Keratinocyte (primary cell): ENCODE measurements around the gene KMT2A. TPM values are rescaled to one million over a fixed set of nuclear protein-coding genes. Genes with fewer than 3 reads are reported as not detected.

Experiments
- DNase-seq: peaks from one replicate; pipeline ENCODE4 v3.0.0-alpha.2; 2011; ENCODE audit warnings: low read depth, missing footprints, low spot score
- FAIRE-seq: peaks from 2 replicates; lab custom pipeline; 2011; peaks lifted over from hg19 to GRCh38; lab: Jason Lieb, UNC
- H2AFZ ChIP-seq: 2 replicates; pipeline ENCODE4 v1.6.0; 2012; ENCODE audit warnings: low read length, control low read depth, inconsistent platforms; ENCODE audit not compliant: control insufficient read depth
- H3K27ac ChIP-seq: 2 replicates; pipeline ENCODE4 v1.5.1; 2011; ENCODE audit warnings: low read length; ENCODE audit not compliant: control insufficient read depth, insufficient read depth
- H3K27me3 ChIP-seq: 3 replicates; pipeline ENCODE4 v1.6.0; 2011; ENCODE audit warnings: low read length; ENCODE audit not compliant: control insufficient read depth, insufficient read depth; ENCODE audit errors: extremely low read depth
- H3K36me3 ChIP-seq, 2 experiments: 2 replicates in 1 of 2; 3 replicates in 1 of 2; pipeline ENCODE4 v1.5.1; 2011; ENCODE audit warnings: low read length in 2 of 2, mild to moderate bottlenecking in 1 of 2; ENCODE audit not compliant: control insufficient read depth in 2 of 2, insufficient read depth in 2 of 2; ENCODE audit errors: extremely low read depth in 1 of 2
- H3K4me1 ChIP-seq: 3 replicates; pipeline ENCODE4 v1.5.1; 2011; ENCODE audit warnings: low read length; ENCODE audit not compliant: control insufficient read depth, insufficient read depth; ENCODE audit errors: extremely low read depth
- H3K4me2 ChIP-seq: 3 replicates; pipeline ENCODE4 v1.6.0; 2011; ENCODE audit warnings: low read depth, low read length; ENCODE audit not compliant: control insufficient read depth, insufficient read depth; ENCODE audit errors: extremely low read depth
- H3K4me3 ChIP-seq, 3 experiments: fragments of 200-600 bp in 1 of 3; sonication (generic) in 1 of 3; 2 replicates in 2 of 3; 3 replicates in 1 of 3; pipeline ENCODE4 v1.5.1; 2011 to 2016; ENCODE audit warnings: low read length in 3 of 3, mild to moderate bottlenecking in 3 of 3, control low read depth in 2 of 3, inconsistent platforms in 1 of 3, low read depth in 1 of 3, mixed read lengths in 1 of 3, mixed run types in 1 of 3, moderate library complexity in 1 of 3; ENCODE audit not compliant: control insufficient read depth in 2 of 3, insufficient read depth in 2 of 3; ENCODE audit errors: extremely low read depth in 1 of 3
- H3K79me2 ChIP-seq: 2 replicates; pipeline ENCODE4 v1.6.0; 2012; ENCODE audit warnings: low read length; ENCODE audit not compliant: control insufficient read depth, insufficient read depth
- H3K9ac ChIP-seq: 3 replicates; pipeline ENCODE4 v1.6.0; 2011; ENCODE audit warnings: low read length; ENCODE audit not compliant: control insufficient read depth, insufficient read depth; ENCODE audit errors: extremely low read depth
- H3K9me1 ChIP-seq: 3 replicates; pipeline ENCODE4 v1.6.0; 2011; ENCODE audit warnings: low read length; ENCODE audit not compliant: control insufficient read depth, insufficient read depth; ENCODE audit errors: extremely low read depth
- H3K9me3 ChIP-seq: 2 replicates; pipeline ENCODE4 v1.5.1; 2012; ENCODE audit warnings: low read depth, low read length; ENCODE audit not compliant: control insufficient read depth
- H4K20me1 ChIP-seq: 3 replicates; pipeline ENCODE4 v1.6.0; 2011; ENCODE audit warnings: low read length; ENCODE audit not compliant: control insufficient read depth, insufficient read depth; ENCODE audit errors: extremely low read depth
- EZH2 ChIP-seq: IDR thresholded peaks from one replicate; pipeline ENCODE4 v1.6.1; 2012; ENCODE audit warnings: inconsistent platforms, mild to moderate bottlenecking, low read length, moderate library complexity
- dilution Hi-C: fragments of 300-500 bp; cut with MboI; formaldehyde crosslinking; loops from one replicate; pipeline ENCODE4 v1.7.0; 2020; ENCODE audit warnings: low sequenced_read_pairs; ENCODE audit not compliant: extremely low pct_ligation_motif_present
- polyA plus RNA-seq, 5 experiments: library from polyadenylated mRNA; depleted of rRNA in 3 of 5; stranded (reverse) in 3 of 5; stranded (forward) in 1 of 5; unstranded in 1 of 5; fragments of >200 nt; gene quantifications; 1 replicate in 1 of 5; 2 replicates in 3 of 5; 3 replicates in 1 of 5; pipeline versions ENCODE4 v1.2.1 to v1.2.3, GENCODE V29; 2011 to 2012; ENCODE audit warnings: missing spikeins in 2 of 5, low read depth in 1 of 5, low replicate concordance in 1 of 5
- TF ChIP-seq, protein P1 (sequence below), 3 experiments: IDR thresholded peaks in 1 of 3; conservative IDR thresholded peaks in 1 of 3; optimal IDR thresholded peaks in 1 of 3; 2 replicates in 2 of 3; 3 replicates in 1 of 3; pipeline versions ENCODE3 to v1.5.1; 2011; ENCODE audit warnings: low read length in 3 of 3, mild to moderate bottlenecking in 3 of 3, moderate library complexity in 2 of 3, control low read depth in 1 of 3, inconsistent platforms in 1 of 3; ENCODE audit not compliant: insufficient read depth in 2 of 3; ENCODE audit errors: extremely low read depth in 1 of 3

The KMT2A gene
- polyA plus RNA-seq, 1 donor (not counting 4 experiments of a cell fraction or from before 2014, with no cell fraction given): 11.7 TPM

DNA sequence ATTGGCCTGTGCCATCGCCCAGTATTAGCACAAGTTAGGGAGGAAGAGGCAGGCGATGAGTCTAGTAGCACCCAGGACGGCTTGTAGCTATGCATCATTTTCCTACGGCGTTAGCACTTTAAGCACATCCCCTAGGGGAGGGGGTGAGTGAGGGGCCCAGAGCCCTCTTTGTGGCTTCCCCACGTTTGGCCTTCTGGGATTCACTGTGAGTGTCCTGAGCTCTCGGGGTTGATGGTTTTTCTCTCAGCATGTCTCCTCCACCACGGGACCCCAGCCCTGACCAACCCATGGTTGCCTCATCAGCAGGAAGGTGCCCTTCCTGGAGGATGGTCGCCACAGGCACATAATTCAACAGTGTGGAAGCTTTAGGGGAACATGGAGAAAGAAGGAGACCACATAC is 99.0 kb downstream of the KMT2A start:
- Histone ChIP-seq H2AFZ (no peak overlapping the region), H3K9me3 (no peaks in the 10 kb centered on the region), H4K20me1 (no peaks in the 10 kb centered on the region), H3K27me3 (no peaks in the 10 kb centered on the region), H3K4me3 (no peak overlapping the region), H3K79me2 (no peaks in the 10 kb centered on the region), H3K9ac (no peak overlapping the region), H3K9me1 (no peaks in the 10 kb centered on the region), H3K36me3 (peaks cover 0 to 7% of the 10 kb centered on the region in 2 experiments), H3K4me2 (no peak overlapping the region), H3K4me1 (peaks cover 2% of the 10 kb centered on the region), H3K27ac (no peak overlapping the region)
- no peak for TF ChIP-seq EZH2
- TF ChIP-seq, protein P1, sequence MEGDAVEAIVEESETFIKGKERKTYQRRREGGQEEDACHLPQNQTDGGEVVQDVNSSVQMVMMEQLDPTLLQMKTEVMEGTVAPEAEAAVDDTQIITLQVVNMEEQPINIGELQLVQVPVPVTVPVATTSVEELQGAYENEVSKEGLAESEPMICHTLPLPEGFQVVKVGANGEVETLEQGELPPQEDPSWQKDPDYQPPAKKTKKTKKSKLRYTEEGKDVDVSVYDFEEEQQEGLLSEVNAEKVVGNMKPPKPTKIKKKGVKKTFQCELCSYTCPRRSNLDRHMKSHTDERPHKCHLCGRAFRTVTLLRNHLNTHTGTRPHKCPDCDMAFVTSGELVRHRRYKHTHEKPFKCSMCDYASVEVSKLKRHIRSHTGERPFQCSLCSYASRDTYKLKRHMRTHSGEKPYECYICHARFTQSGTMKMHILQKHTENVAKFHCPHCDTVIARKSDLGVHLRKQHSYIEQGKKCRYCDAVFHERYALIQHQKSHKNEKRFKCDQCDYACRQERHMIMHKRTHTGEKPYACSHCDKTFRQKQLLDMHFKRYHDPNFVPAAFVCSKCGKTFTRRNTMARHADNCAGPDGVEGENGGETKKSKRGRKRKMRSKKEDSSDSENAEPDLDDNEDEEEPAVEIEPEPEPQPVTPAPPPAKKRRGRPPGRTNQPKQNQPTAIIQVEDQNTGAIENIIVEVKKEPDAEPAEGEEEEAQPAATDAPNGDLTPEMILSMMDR (optimal IDR thresholded peaks at IDR 0.05 in 1 of 3, IDR thresholded peaks at IDR 0.05 in 1 of 3, conservative IDR thresholded peaks at IDR 0.05 in 1 of 3; ENCODE audit: extremely low read depth in 1 of 3, insufficient read depth in 2 of 3, low read length in 3 of 3): no peak
- FAIRE-seq (no peak), DNase-seq (no peak)
- dilution Hi-C loops: no loop called here

DNA sequence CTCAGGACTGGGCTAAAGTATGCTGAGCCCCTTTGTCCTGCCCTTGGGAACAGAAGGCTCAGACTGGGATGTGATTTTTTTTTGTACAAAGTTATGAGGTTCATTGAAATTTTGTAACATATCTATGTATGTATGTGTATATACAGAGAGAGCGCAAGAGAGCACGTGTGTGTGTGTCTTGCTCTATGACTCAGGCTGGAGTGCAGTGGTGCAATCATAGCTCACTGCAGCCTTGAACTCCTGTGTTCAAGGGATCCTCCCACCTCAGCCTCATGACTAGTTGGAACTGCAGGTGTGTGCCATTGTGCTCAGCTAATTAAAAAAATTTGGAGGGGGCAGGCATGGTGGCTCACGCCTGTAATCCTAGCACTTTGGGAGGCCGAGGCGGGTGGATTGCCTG is 100.4 kb downstream of the KMT2A start:
- FAIRE-seq: no peak
- Histone ChIP-seq H3K4me3 (no peak overlapping the region), H3K27me3 (no peaks in the 10 kb centered on the region), H3K4me1 (peaks cover under 1% of the 10 kb centered on the region), H3K9me1 (no peaks in the 10 kb centered on the region), H2AFZ (no peak overlapping the region), H3K9ac (no peak overlapping the region), H3K27ac (no peak overlapping the region), H3K9me3 (no peaks in the 10 kb centered on the region), H3K79me2 (no peaks in the 10 kb centered on the region), H4K20me1 (no peaks in the 10 kb centered on the region), H3K36me3 (peaks cover 0 to 7% of the 10 kb centered on the region in 2 experiments), H3K4me2 (no peak overlapping the region)
- dilution Hi-C loops: no loop called here
- TF ChIP-seq, protein P1 (optimal IDR thresholded peaks at IDR 0.05 in 1 of 3, IDR thresholded peaks at IDR 0.05 in 1 of 3, conservative IDR thresholded peaks at IDR 0.05 in 1 of 3; ENCODE audit: extremely low read depth in 1 of 3, insufficient read depth in 2 of 3, low read length in 3 of 3): no peak
- TF ChIP-seq EZH2: no peak
- no peak for DNase-seq
